Neuronal stem cell (in vitro differentiated cells): ENCODE results near the gene CTSW.

Experiments used
- DNase-seq: peaks from one replicate; pipeline ENCODE4 v3.0.0-alpha.2; 2013; ENCODE audit warnings: low spot score
- H2AFZ ChIP-seq: one replicate; pipeline ENCODE4 v1.6.1; 2013; ENCODE audit warnings: mild to moderate bottlenecking, low read length, inconsistent platforms
- H2AK5ac ChIP-seq: 2 replicates; pipeline ENCODE4 v1.6.1; 2013; ENCODE audit warnings: low read depth, mild to moderate bottlenecking, inconsistent platforms, low read length, moderate library complexity, mixed read lengths
- H2BK120ac ChIP-seq: 2 replicates; pipeline ENCODE4 v1.6.1; 2013; ENCODE audit warnings: low read depth, mild to moderate bottlenecking, inconsistent platforms, low read length, moderate library complexity, mixed read lengths
- H2BK12ac ChIP-seq: one replicate; pipeline ENCODE4 v1.6.1; 2013; ENCODE audit warnings: low read length, inconsistent platforms
- H2BK15ac ChIP-seq: 2 replicates; pipeline ENCODE4 v1.6.1; 2013; ENCODE audit warnings: mild to moderate bottlenecking, low read length, inconsistent platforms, mixed read lengths
- H2BK5ac ChIP-seq: one replicate; pipeline ENCODE4 v1.6.1; 2013; ENCODE audit warnings: inconsistent platforms, mild to moderate bottlenecking, low read length, moderate library complexity
- H3K14ac ChIP-seq: one replicate; pipeline ENCODE4 v1.6.1; 2013; ENCODE audit warnings: low read length, inconsistent platforms
- H3K18ac ChIP-seq: 2 replicates; pipeline ENCODE4 v1.6.1; 2013; ENCODE audit warnings: low read length, inconsistent platforms
- H3K23ac ChIP-seq: 2 replicates; pipeline ENCODE4 v1.6.1; 2013; ENCODE audit warnings: low read depth, mild to moderate bottlenecking, mixed read lengths, low read length, inconsistent platforms; ENCODE audit not compliant: poor library complexity
- H3K27ac ChIP-seq: replicated peaks from 3 replicates; pipeline ENCODE4 v1.5.1; 2013; ENCODE audit warnings: low read length, inconsistent platforms
- H3K27me3 ChIP-seq, 3 experiments: 2 replicates each; pipeline ENCODE4 v1.6.1; 2013; ENCODE audit warnings: low read length in 3 of 3, mild to moderate bottlenecking in 2 of 3, inconsistent platforms in 1 of 3, low read depth in 1 of 3, mixed read lengths in 1 of 3, moderate library complexity in 1 of 3; ENCODE audit not compliant: control insufficient read depth in 3 of 3, insufficient read depth in 3 of 3
- H3K36me3 ChIP-seq, 2 donors: replicated peaks in 1 of 2; 2 replicates each; pipeline ENCODE4 v1.6.1; 2013; ENCODE audit warnings: low read length in 2 of 2; ENCODE audit not compliant: control insufficient read depth in 2 of 2, insufficient read depth in 2 of 2
- H3K4ac ChIP-seq: 2 replicates; pipeline ENCODE4 v1.6.1; 2013; ENCODE audit warnings: inconsistent platforms, mild to moderate bottlenecking, low read length, moderate library complexity
- H3K4me1 ChIP-seq, 2 donors: 1 replicate in 1 of 2; 2 replicates in 1 of 2; pipeline ENCODE4 v1.6.1; 2013; ENCODE audit warnings: low read length in 2 of 2, low read depth in 1 of 2; ENCODE audit not compliant: control insufficient read depth in 2 of 2, insufficient read depth in 1 of 2
- H3K4me2 ChIP-seq: one replicate; pipeline ENCODE4 v1.6.1; 2013; ENCODE audit warnings: mild to moderate bottlenecking, low read length, inconsistent platforms; ENCODE audit not compliant: insufficient read depth, poor library complexity, severe bottlenecking
- H3K4me3 ChIP-seq, 2 donors: 2 replicates each; pipeline ENCODE4 v1.5.1; 2013; ENCODE audit warnings: low read length in 2 of 2, mild to moderate bottlenecking in 2 of 2, inconsistent platforms in 1 of 2, moderate library complexity in 1 of 2
- H3K79me1 ChIP-seq: one replicate; pipeline ENCODE4 v1.6.1; 2013; ENCODE audit warnings: low read depth, mild to moderate bottlenecking, inconsistent platforms, low read length, moderate library complexity
- H3K9ac ChIP-seq: one replicate; pipeline ENCODE4 v1.6.1; 2013; ENCODE audit warnings: mild to moderate bottlenecking, low read depth, low read length, inconsistent platforms; ENCODE audit not compliant: poor library complexity
- H3K9me3 ChIP-seq, 2 donors: replicated peaks in 1 of 2; 2 replicates each; pipeline versions ENCODE3 to v1.6.1; 2013; ENCODE audit warnings: low read length in 2 of 2, mild to moderate bottlenecking in 2 of 2, inconsistent platforms in 1 of 2, low read depth in 1 of 2, mixed read lengths in 1 of 2, moderate library complexity in 1 of 2; ENCODE audit not compliant: control insufficient read depth in 2 of 2, insufficient read depth in 1 of 2
- H4K8ac ChIP-seq: one replicate; pipeline ENCODE4 v1.6.1; 2013; ENCODE audit warnings: low read depth, mild to moderate bottlenecking, inconsistent platforms, low read length, moderate library complexity
- H4K91ac ChIP-seq: one replicate; pipeline ENCODE4 v1.6.1; 2013; ENCODE audit warnings: low read length, low read depth, mild to moderate bottlenecking, inconsistent platforms; ENCODE audit not compliant: poor library complexity
- WGBS, 2 donors: extraction: QIAGEN DNeasy Blood & Tissue Kit; methylation state at CpG; one replicate each; pipeline ENCODE4 v1.1.7; 2013; ENCODE audit warnings: missing lambda C conversion rate in 2 of 2, mixed read lengths in 1 of 2; ENCODE audit not compliant: insufficient read length in 2 of 2, insufficient replicate concordance in 1 of 2; ENCODE audit errors: extremely low coverage in 2 of 2; 5-methylcytosine and 5-hydroxymethylcytosine counted together

CTSW gene

DNA sequence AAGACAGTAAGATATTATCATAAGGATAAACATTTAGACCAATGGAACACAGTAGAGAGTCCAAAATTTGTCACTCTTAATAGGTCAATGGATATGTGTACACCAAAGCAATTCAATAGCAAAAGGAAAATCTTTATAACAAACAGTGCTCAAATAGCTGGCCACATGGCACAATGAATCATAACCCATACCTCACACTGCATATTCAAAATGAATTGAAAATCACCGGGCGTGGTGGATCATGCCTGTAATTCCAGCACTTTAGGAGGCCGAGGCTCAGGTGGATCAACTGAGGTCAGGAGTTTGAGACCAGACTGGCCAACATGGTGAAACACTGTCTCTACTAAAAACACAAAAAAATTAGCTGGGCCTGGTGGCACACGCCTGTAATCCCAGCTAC, 37.5 kb upstream of the CTSW start:
- H4K8ac ChIP-seq: no peak overlapping the region
- DNase-seq: no peak
- H2BK5ac ChIP-seq: no peak overlapping the region
- no peak overlapping the region for H3K18ac ChIP-seq
- no peak overlapping the region for H2BK15ac ChIP-seq
- no peak overlapping the region for H3K27ac ChIP-seq
- H3K36me3 ChIP-seq: no peaks in the 10 kb centered on the region
- no peak overlapping the region for H2BK12ac ChIP-seq
- H3K23ac ChIP-seq: no peak overlapping the region
- no peak overlapping the region for H3K14ac ChIP-seq
- no peak overlapping the region for H2AK5ac ChIP-seq
- no peak overlapping the region for H2BK120ac ChIP-seq
- H3K4me3 ChIP-seq: no peak overlapping the region
- no peak overlapping the region for H4K91ac ChIP-seq
- no peaks in the 10 kb centered on the region for H3K79me1 ChIP-seq
- no peak overlapping the region for H2AFZ ChIP-seq
- H3K4ac ChIP-seq: no peak overlapping the region
- H3K27me3 ChIP-seq: no peaks in the 10 kb centered on the region
- no peak overlapping the region for H3K9ac ChIP-seq
- H3K4me1 ChIP-seq: no peaks in the 10 kb centered on the region
- H3K9me3 ChIP-seq: peaks cover 0 to 3% of the 10 kb centered on the region in 2 donors
- no CpG with 5 or more reads among the region's 4 CpGs for WGBS, 2 donors
- H3K4me2 ChIP-seq: no peak overlapping the region

DNA sequence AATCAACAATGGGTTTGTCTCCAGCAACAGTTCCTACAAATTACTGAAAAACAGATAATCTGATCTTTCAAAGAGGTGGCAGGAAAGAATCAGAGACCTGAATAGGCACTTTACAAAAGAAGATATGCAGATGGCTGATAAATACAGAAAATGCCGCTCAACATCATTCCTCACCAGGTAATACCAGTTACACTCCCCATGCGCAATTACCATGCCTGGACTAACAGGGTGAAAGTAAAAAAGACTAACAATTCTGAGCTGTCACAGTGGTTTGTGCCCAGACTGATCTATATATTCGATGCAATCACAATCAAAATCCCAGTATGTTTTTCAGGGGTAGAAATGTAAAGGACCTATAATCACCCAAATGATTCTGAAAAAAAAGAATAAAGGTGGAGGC, 35.8 kb upstream of the CTSW start:
- no CpG with 5 or more reads among the region's 3 CpGs for WGBS, 2 donors

DNA sequence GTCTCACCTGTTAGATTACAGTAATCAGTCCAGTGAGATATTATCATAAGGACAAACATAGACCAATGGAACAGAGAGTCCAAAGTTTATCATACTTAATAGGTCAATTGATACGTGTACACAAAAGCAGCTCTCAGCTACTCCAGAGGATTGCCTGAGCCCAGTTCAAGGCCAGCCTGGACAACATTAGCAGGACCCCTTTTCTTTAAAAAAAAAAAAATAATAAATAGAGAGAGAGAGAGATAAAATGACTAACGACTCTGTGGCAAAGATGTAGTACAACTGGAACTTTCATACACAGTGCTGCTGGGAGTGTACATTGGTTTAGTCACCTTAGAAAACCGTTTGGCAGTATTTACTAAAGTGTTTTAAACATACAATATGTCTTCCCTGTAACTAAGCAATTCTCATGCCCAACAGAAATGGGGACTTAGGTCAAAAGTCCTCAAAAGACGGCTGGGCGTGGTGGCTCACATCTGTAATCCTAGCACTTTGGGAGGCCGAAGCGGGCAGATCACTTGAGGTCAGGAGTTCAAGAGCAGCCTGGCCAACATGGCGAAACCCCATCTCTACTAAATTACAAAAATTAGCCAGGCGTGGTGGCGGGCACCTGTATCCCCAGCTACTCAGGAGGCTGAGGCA, 35.3 kb upstream of the CTSW start:
- H3K4ac ChIP-seq: no peak overlapping the region
- no peaks in the 10 kb centered on the region for H3K36me3 ChIP-seq
- DNase-seq: no peak
- H2AK5ac ChIP-seq: no peak overlapping the region
- no peak overlapping the region for H3K4me3 ChIP-seq
- no peak overlapping the region for H4K91ac ChIP-seq
- no peak overlapping the region for H4K8ac ChIP-seq
- no peaks in the 10 kb centered on the region for H3K79me1 ChIP-seq
- no peak overlapping the region for H2BK120ac ChIP-seq
- H3K4me1 ChIP-seq: peaks cover 0 to 2% of the 10 kb centered on the region in 2 donors
- no peak overlapping the region for H2BK15ac ChIP-seq
- H2AFZ ChIP-seq: no peak overlapping the region
- no CpG with 5 or more reads among the region's 10 CpGs for WGBS, 2 donors
- no peak overlapping the region for H3K4me2 ChIP-seq
- H3K18ac ChIP-seq: no peak overlapping the region
- no peak overlapping the region for H3K9ac ChIP-seq
- no peak overlapping the region for H2BK12ac ChIP-seq
- H3K9me3 ChIP-seq: no peaks in the 10 kb centered on the region
- no peak overlapping the region for H3K27ac ChIP-seq
- H3K14ac ChIP-seq: no peak overlapping the region
- no peaks in the 10 kb centered on the region for H3K27me3 ChIP-seq
- H2BK5ac ChIP-seq: no peak overlapping the region
- H3K23ac ChIP-seq: no peak overlapping the region

More for the DNA sequence above, 35.8 kb upstream of the CTSW start:
- H2AFZ ChIP-seq: no peak overlapping the region
- no peak overlapping the region for H4K8ac ChIP-seq
- no peaks in the 10 kb centered on the region for H3K9me3 ChIP-seq
- H3K23ac ChIP-seq: no peak overlapping the region
- H2AK5ac ChIP-seq: no peak overlapping the region
- no peak overlapping the region for H3K14ac ChIP-seq
- no peak overlapping the region for H2BK120ac ChIP-seq
- no peak overlapping the region for H4K91ac ChIP-seq
- H3K4me1 ChIP-seq: no peaks in the 10 kb centered on the region
- no peak overlapping the region for H3K4me2 ChIP-seq
- H3K27ac ChIP-seq: no peak overlapping the region
- H2BK12ac ChIP-seq: no peak overlapping the region
- H3K9ac ChIP-seq: no peak overlapping the region
- DNase-seq: no peak
- no peak overlapping the region for H3K4me3 ChIP-seq
- no peak overlapping the region for H2BK5ac ChIP-seq
- no peak overlapping the region for H3K4ac ChIP-seq
- H3K36me3 ChIP-seq: no peaks in the 10 kb centered on the region
- no peaks in the 10 kb centered on the region for H3K27me3 ChIP-seq
- H3K79me1 ChIP-seq: no peaks in the 10 kb centered on the region
- H3K18ac ChIP-seq: no peak overlapping the region
- H2BK15ac ChIP-seq: no peak overlapping the region

DNA sequence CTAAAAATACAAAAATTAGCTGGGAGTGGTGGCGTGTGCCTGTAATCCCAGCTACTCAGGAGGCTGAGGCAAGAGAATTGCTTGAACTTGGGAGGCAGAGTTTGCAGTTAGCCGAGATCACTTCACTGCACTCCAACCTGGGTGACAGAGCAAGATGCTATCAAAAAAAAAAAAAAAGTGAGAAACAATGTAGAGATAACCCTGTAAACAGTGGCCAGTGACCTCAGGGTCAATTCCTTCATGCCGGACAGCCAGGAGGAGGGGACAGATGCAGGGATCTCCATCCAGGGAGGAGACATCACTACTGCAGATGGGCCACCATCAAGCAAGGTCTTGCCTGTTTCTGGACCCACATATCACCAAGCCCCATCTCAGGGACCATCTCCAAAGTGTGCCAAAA, 31.9 kb upstream of the CTSW start:
- Histone ChIP-seq H3K27ac (no peak overlapping the region), H4K91ac (no peak overlapping the region), H2BK120ac (no peak overlapping the region), H3K36me3 (peaks cover 14 to 16% of the 10 kb centered on the region in 2 donors), H3K4me3 (no peak overlapping the region), H3K27me3 (no peaks in the 10 kb centered on the region), H2BK15ac (no peak overlapping the region), H3K9me3 (peaks cover 6 to 11% of the 10 kb centered on the region in 2 donors), H3K4me2 (no peak overlapping the region), H2BK5ac (no peak overlapping the region), H3K4me1 (peaks cover 0 to 4% of the 10 kb centered on the region in 2 donors), H2AFZ (no peak overlapping the region), H3K18ac (no peak overlapping the region), H3K23ac (no peak overlapping the region), H2BK12ac (no peak overlapping the region), H3K4ac (no peak overlapping the region), H2AK5ac (no peak overlapping the region), H3K79me1 (no peaks in the 10 kb centered on the region), H3K9ac (no peak overlapping the region), H4K8ac (no peak overlapping the region), H3K14ac (no peak overlapping the region)
- WGBS, 2 donors: no CpG with 5 or more reads among the region's 3 CpGs
- no peak for DNase-seq
